Gastrocnemius medialis (tissue), 4 donors: ENCODE measurements around the gene SLC7A8.

Experiments used
- CTCF ChIP-seq, 5 experiments: fragments of 450-650 bp in 3 of 5; fragments of 200-600 bp in 2 of 5; sonication (generic) in 2 of 5; IDR thresholded peaks in 4 of 5; conservative IDR thresholded peaks in 1 of 5; 1 replicate in 4 of 5; 2 replicates in 1 of 5; pipeline ENCODE4 v1.5.1; 2016 to 2019; ENCODE audit warnings: antibody characterized with exemption in 5 of 5, mild to moderate bottlenecking in 3 of 5, moderate library complexity in 3 of 5
- POLR2A ChIP-seq, 2 donors: fragments of 450-650 bp; IDR thresholded peaks; one replicate each; pipeline ENCODE4 v1.6.1; 2017; ENCODE audit warnings: antibody characterized with exemption in 2 of 2, mild to moderate bottlenecking in 2 of 2, moderate library complexity in 2 of 2

GRCh38 chr14:23146980-23147379, 36.5 kb downstream of the SLC7A8 start:
- TF ChIP-seq CTCF (IDR thresholded peaks at IDR 0.05 in 4 of 5, conservative IDR thresholded peaks at IDR 0.05 in 1 of 5): no peak
- TF ChIP-seq POLR2A (IDR thresholded peaks at IDR 0.05): no peak
